Left cardiac atrium (tissue), 4 donors: ENCODE data around the gene ZNF385B. TPM values are rescaled to one million over a fixed set of nuclear protein-coding genes. Genes with fewer than 3 reads are reported as not detected.

Source experiments
- ATAC-seq, 2 donors: fragments of 200-7000 bp; cut with Tn5 transposase; one replicate each; pipeline ENCODE4 v1.9.1; 2020; ENCODE audit warnings: mild to moderate bottlenecking in 2 of 2, moderate library complexity in 2 of 2
- DNase-seq: peaks from one replicate; pipeline ENCODE4 v3.0.0-alpha.2; 2020
- intact Hi-C, 2 donors: fragments of 100-400 bp; cut with DNase I; formaldehyde crosslinking; loops; one replicate each; pipeline versions ENCODE4 v1.14.1 to v1.15.1; 2022 to 2023
- total RNA-seq, 2 donors: library from RNA; stranded (reverse); fragmentation: NEBNext Ultra II Directional; extraction: Animal tissue kit (Norgen Biotek cat#: 25700); gene quantifications; one replicate each; pipeline ENCODE4 v1.2.1, GENCODE V29; 2021
- donor health status: DM: no; HTN: yes; CAD: no.
- donor health status: DM: no; HTN: yes; CAD: no; lungs with severe emphysema.
- donor health status: DM: yes; HTN: yes; CAD: no.
- donor health status: Dilated cardiomyopathy.

The ZNF385B gene
- total RNA-seq, 2 donors from 2014 or later, result 14.3 to 36.7 TPM

- DNase-seq, result no peak
- ATAC-seq, result no peak
- intact Hi-C loops, result loop anchor here in 1 of 2 donors (10.0 kb wide), 1 partner anchor 195 kb away; no protein-coding TSS in a partner anchor
Observed at GRCh38 chr2:179619947-179620467, 241.4 kb downstream of the ZNF385B start.

- intact Hi-C loops, result loop anchor here in 1 of 2 donors (10.0 kb wide), 1 partner anchor 189 kb away; no protein-coding TSS in a partner anchor
- no peak for ATAC-seq
- no peak for DNase-seq
Observed at GRCh38 chr2:179614121-179614520, 247.3 kb downstream of the ZNF385B start.

GRCh38 chr2:179613701-179614100 lies 247.7 kb downstream of the ZNF385B start:
- ATAC-seq, result peak; percentile 64 to 67
- intact Hi-C loops, result loop anchor here in 1 of 2 donors (10.0 kb wide), 1 partner anchor 189 kb away; no protein-coding TSS in a partner anchor
- no peak for DNase-seq

GRCh38 chr2:179613299-179613651 lies 248.1 kb downstream of the ZNF385B start:
- ATAC-seq (no peak), DNase-seq (no peak)
- intact Hi-C loops, result loop anchor here in 1 of 2 donors (10.0 kb wide), 1 partner anchor 188 kb away; no protein-coding TSS in a partner anchor

GRCh38 chr2:179612591-179613298 lies 248.7 kb downstream of the ZNF385B start:
- intact Hi-C loops, result loop anchor here in 1 of 2 donors (10.0 kb wide), 1 partner anchor 188 kb away; no protein-coding TSS in a partner anchor

GRCh38 chr2:179612108-179612507 lies 249.3 kb downstream of the ZNF385B start:
- DNase-seq, result no peak
- ATAC-seq, result no peak
- intact Hi-C loops, result loop anchor here in 1 of 2 donors (10.0 kb wide), 1 partner anchor 187 kb away; no protein-coding TSS in a partner anchor

More at GRCh38 chr2:179612591-179613298, 248.7 kb downstream of the ZNF385B start:
- peak; percentile 29 to 42 for ATAC-seq
- no peak for DNase-seq

GRCh38 chr2:179606141-179606540 lies 255.3 kb downstream of the ZNF385B start:
- DNase-seq (no peak), ATAC-seq (no peak)
- intact Hi-C loops, result no loop called here

GRCh38 chr2:179605341-179605740 lies 256.1 kb downstream of the ZNF385B start:
- ATAC-seq, result no peak
- intact Hi-C loops, result no loop called here
- no peak for DNase-seq

GRCh38 chr2:179604598-179604997 lies 256.8 kb downstream of the ZNF385B start:
- intact Hi-C loops, result no loop called here
- DNase-seq (no peak), ATAC-seq (no peak)

- intact Hi-C loops, result no loop called here
- ATAC-seq (no peak), DNase-seq (no peak)
Observed at GRCh38 chr2:179602452-179602851, 259.0 kb downstream of the ZNF385B start.

- ATAC-seq, result peak in 1 of 2 donors; percentile 57
- intact Hi-C loops, result no loop called here
- no peak for DNase-seq
Observed at GRCh38 chr2:179596018-179596417, 265.4 kb downstream of the ZNF385B start.

GRCh38 chr2:179595284-179595683 lies 266.1 kb downstream of the ZNF385B start:
- intact Hi-C loops, result no loop called here
- ATAC-seq (peak in 1 of 2 donors; percentile 79), DNase-seq (no peak)

- intact Hi-C loops, result no loop called here
- no peak for DNase-seq
- ATAC-seq, result peak in 1 of 2 donors; percentile 85
Observed at GRCh38 chr2:179594268-179595112, 266.9 kb downstream of the ZNF385B start.

- DNase-seq, result no peak
- ATAC-seq, result no peak
- intact Hi-C loops, result no loop called here
Observed at GRCh38 chr2:179593323-179593722, 268.1 kb downstream of the ZNF385B start.

- intact Hi-C loops, result no loop called here
- ATAC-seq (no peak), DNase-seq (no peak)
Observed at GRCh38 chr2:179592167-179592936, 269.1 kb downstream of the ZNF385B start.

- DNase-seq (no peak), ATAC-seq (no peak)
- intact Hi-C loops, result no loop called here
Observed at GRCh38 chr2:179591690-179592089, 269.7 kb downstream of the ZNF385B start.

GRCh38 chr2:179588486-179589145 lies 272.8 kb downstream of the ZNF385B start:
- no peak for ATAC-seq
- intact Hi-C loops, result no loop called here

GRCh38 chr2:179584760-179585159 lies 276.7 kb downstream of the ZNF385B start:
- ATAC-seq, result no peak
- DNase-seq, result no peak
- intact Hi-C loops, result no loop called here

More at GRCh38 chr2:179588486-179589145, 272.8 kb downstream of the ZNF385B start:
- DNase-seq, result no peak
